GM12878 (cell line): Measurements from ENCODE around the gene PRR7. TPM values are rescaled to one million over a fixed set of nuclear protein-coding genes. Genes with fewer than 3 reads are reported as not detected.

Experiments
- BHLHE40 ChIP-seq, 2 experiments: fragments of 450-650 bp in 1 of 2; IDR thresholded peaks; 2 replicates each; pipeline ENCODE4 v1.6.1; 2011 to 2017; ENCODE audit warnings: low read depth in 2 of 2, borderline replicate concordance in 1 of 2, improper control_type of control experiment in 1 of 2, low read length in 1 of 2, mild to moderate bottlenecking in 1 of 2
- CEBPZ ChIP-seq: fragments of 150-350 bp; IDR thresholded peaks from 2 replicates; pipeline ENCODE4 v1.6.1; 2016; ENCODE audit warnings: low read depth, low read length
- CHD1 ChIP-seq: IDR thresholded peaks from 2 replicates; pipeline ENCODE4 v1.6.1; 2012; ENCODE audit warnings: low read depth, low read length, improper control_type of control experiment
- CREB1 ChIP-seq: IDR thresholded peaks from 2 replicates; pipeline ENCODE4 v1.6.1; 2012; ENCODE audit warnings: low read depth, mild to moderate bottlenecking, inconsistent platforms
- CTCF ChIP-seq, 3 experiments: IDR thresholded peaks in 2 of 3; conservative IDR thresholded peaks in 1 of 3; 2 replicates each; pipeline ENCODE4 v1.5.1; 2011; ENCODE audit warnings: low read depth in 3 of 3, low read length in 3 of 3, mild to moderate bottlenecking in 3 of 3, control low read depth in 2 of 3, moderate library complexity in 2 of 3, inconsistent platforms in 1 of 3, mixed read lengths in 1 of 3; ENCODE audit not compliant: control insufficient read depth in 2 of 3, insufficient read depth in 1 of 3; ENCODE audit errors: extremely low read depth in 1 of 3
- ELK1 ChIP-seq: IDR thresholded peaks from 2 replicates; pipeline ENCODE4 v1.6.1; 2012; ENCODE audit warnings: low read depth, low read length, improper control_type of control experiment
- HDAC6 ChIP-seq: fragments of 200-600 bp; sonication (generic); IDR thresholded peaks from one replicate; pipeline ENCODE4 v1.8.0; 2017; ENCODE audit warnings: antibody characterized with exemption; ENCODE audit not compliant: unreplicated experiment
- IKZF1 ChIP-seq: fragments of 450-650 bp; conservative IDR thresholded peaks from 2 replicates; pipeline ENCODE4 v1.6.1; 2017; ENCODE audit warnings: antibody characterized with exemption, mild to moderate bottlenecking
- IRF5 ChIP-seq: fragments of 450-650 bp; IDR thresholded peaks from 2 replicates; pipeline ENCODE4 v1.6.1; 2017; ENCODE audit warnings: borderline replicate concordance
- KAT2A ChIP-seq: conservative IDR thresholded peaks from 2 replicates; pipeline ENCODE4 v1.6.1; 2011; ENCODE audit warnings: low read depth, low read length; ENCODE audit not compliant: control insufficient read depth
- MXI1 ChIP-seq: fragments of 150-350 bp; IDR thresholded peaks from 2 replicates; pipeline ENCODE4 v1.6.1; 2011; ENCODE audit warnings: low read depth, mild to moderate bottlenecking, inconsistent platforms, low read length, improper control_type of control experiment
- NR2C1 ChIP-seq: fragments of 450-650 bp; IDR thresholded peaks from 2 replicates; pipeline ENCODE4 v1.6.1; 2017; ENCODE audit warnings: antibody characterized with exemption, mild to moderate bottlenecking, moderate library complexity
- NR2F1 ChIP-seq: fragments of 450-650 bp; conservative IDR thresholded peaks from 2 replicates; pipeline ENCODE4 v1.6.1; 2017; ENCODE audit warnings: mild to moderate bottlenecking
- POLR2AphosphoS5 ChIP-seq: IDR thresholded peaks from 2 replicates; pipeline ENCODE4 v1.6.1; 2011; ENCODE audit warnings: mild to moderate bottlenecking, low read length, inconsistent platforms
- RB1 ChIP-seq: fragments of 450-650 bp; formaldehyde crosslinking; IDR thresholded peaks from 2 replicates; pipeline ENCODE4 v1.6.1; 2017; ENCODE audit warnings: mild to moderate bottlenecking, borderline replicate concordance
- SMARCA5 ChIP-seq: fragments of 450-650 bp; IDR thresholded peaks from 2 replicates; pipeline ENCODE4 v1.6.1; 2017; ENCODE audit warnings: mild to moderate bottlenecking
- SP1 ChIP-seq: IDR thresholded peaks from one replicate; pipeline ENCODE4 v1.6.1; 2011; ENCODE audit warnings: low read depth, low read length
- ZNF592 ChIP-seq: fragments of 450-650 bp; IDR thresholded peaks from 2 replicates; pipeline ENCODE4 v1.6.1; 2017; ENCODE audit warnings: mild to moderate bottlenecking, moderate library complexity
- polyA plus RNA-seq, 11 experiments: library from polyadenylated mRNA; depleted of rRNA in 4 of 11; unstranded in 6 of 11; stranded (reverse) in 5 of 11; fragments of >200 nt; fragmentation: Nextera tagmentation in 4 of 11; fragmentation: Illumina TruSeq in 1 of 11; extraction: Ambion mirVana in 4 of 11; extraction: Trizol in 1 of 11; gene quantifications; 1 replicate in 1 of 11; 2 replicates in 10 of 11; pipeline versions ENCODE4 v1.2.1 to v1.2.3, GENCODE V29; 2011 to 2016; ENCODE audit warnings: inconsistent platforms in 2 of 11, missing spikeins in 2 of 11, low read depth in 1 of 11
- total RNA-seq, 4 experiments: library from RNA; depleted of rRNA in 3 of 4; stranded (reverse); fragments of >200 nt in 3 of 4; fragmentation: Illumina TruSeq in 1 of 4; extraction: Trizol in 1 of 4; gene quantifications; 2 replicates each; pipeline versions ENCODE4 v1.2.1 to v1.2.3, GENCODE V29; 2013 to 2021

PRR7 gene
- total and polyA plus RNA-seq, 10 of the 15 experiments (the other 5 are each of a cell fraction or from before 2014, with no cell fraction given) = 0.09 to 18.8 (median 4.6) TPM; not detected in 2

GRCh38 chr5:177426566-177427210 lies 19.9 kb upstream of the PRR7 start, which contains the start of gene GRK6 (continued):
- TF ChIP-seq IRF5 (no peak), CTCF (IDR thresholded peaks at IDR 0.05 in 2 of 3, conservative IDR thresholded peaks at IDR 0.05 in 1 of 3; ENCODE audit: control insufficient read depth in 2 of 3, extremely low read depth in 1 of 3, insufficient read depth in 1 of 3, low read depth in 3 of 3, low read length in 3 of 3) (no peak), ZNF592 (no peak), KAT2A (no peak), CREB1 (no peak), BHLHE40 (IDR thresholded peaks at IDR 0.05; ENCODE audit: borderline replicate concordance in 1 of 2, low read depth in 2 of 2, low read length in 1 of 2) (peak; percentile 51 to 78; a peak in 3 of 4 replicates), IKZF1 (peak; percentile 85), CHD1 (peak; percentile 88; the same call in 1 of the 2 replicates), MXI1 (peak; percentile 64), SP1 (no peak), NR2F1 (peak; percentile 64; the same call in 1 of the 2 replicates), HDAC6 (no peak), ELK1 (no peak), NR2C1 (peak; percentile 35), RB1 (peak; percentile 26; the same call in 1 of the 2 replicates), CEBPZ (0 out of 2 replicates have a peak, but pooled peaks have one; percentile 3), SMARCA5 (peak; percentile 91), POLR2AphosphoS5 (no peak)
